ENCODE results near the gene ATP11A. TPM values are rescaled to one million over a fixed set of nuclear protein-coding genes. Genes with fewer than 3 reads are reported as not detected.
"Not testable (repeated sequence)": the region's sequence is repeated elsewhere in the genome, so short reads cannot be mapped to it uniquely, and the experiment has no call there.

ATP11A gene
- total RNA-seq, 1 donor from 2014 or later = 37.0 TPM

GRCh38 chr13:112838038-112838841 is 148.4 kb downstream of the ATP11A start:
- DNase-seq (ENCODE audit: low spot score) = no peak

DNA sequence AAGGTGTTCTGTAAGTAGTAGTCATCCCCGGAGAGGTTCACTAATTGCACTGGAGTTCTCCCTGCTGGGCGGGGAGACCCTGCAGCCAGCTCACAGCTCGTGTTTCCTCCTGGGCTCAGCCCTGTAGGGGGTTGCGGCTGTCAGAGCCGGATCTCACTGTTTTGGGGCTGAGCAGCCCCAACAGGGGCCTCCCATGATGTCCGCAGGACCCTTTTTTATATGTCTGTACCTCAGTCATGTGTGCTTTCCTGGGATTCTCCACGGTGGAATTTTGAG is 148.9 kb downstream of the ATP11A start:
- DNase-seq (ENCODE audit: low spot score) = no peak

DNA sequence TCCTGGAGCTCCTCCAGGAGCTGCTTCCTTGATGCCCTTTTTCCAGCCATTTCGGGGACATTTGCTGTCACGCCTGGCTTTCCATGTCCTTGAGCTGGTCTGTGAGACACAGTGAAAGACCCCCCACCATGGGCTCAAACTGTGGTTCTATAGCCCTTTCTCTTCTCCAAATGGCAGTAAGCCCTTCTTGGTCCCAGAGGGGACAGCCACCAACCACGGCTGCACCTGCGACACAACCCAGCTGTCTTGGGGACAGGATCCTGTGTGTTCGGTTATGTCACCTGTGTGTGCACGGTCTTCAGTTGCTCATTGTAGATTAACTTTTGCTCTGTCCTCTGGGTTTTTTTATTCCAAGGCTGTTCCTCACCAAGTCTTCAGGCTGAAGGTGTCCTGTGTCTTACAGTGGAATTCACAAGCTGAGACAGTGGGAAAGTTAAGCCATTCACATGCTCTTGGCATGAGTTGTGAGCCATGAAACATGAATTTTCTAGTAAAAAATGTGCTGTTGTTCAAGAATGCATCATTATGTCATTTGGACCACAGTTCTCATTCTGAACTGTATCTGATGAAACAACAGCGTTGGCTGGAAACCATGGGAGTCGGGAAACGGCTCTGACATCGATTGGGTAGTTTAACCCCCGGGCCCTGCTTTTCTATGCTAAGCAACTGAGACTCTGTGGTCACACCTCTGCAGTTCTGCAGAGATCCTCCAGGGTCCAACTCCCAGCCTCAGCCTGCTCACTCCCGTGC is 149.7 kb downstream of the ATP11A start:
- DNase-seq (ENCODE audit: low spot score) = no peak

- no peak for DNase-seq (ENCODE audit: low spot score)
These were observed 150.8 kb downstream of the ATP11A start for GRCh38 chr13:112840472-112841302.

DNA sequence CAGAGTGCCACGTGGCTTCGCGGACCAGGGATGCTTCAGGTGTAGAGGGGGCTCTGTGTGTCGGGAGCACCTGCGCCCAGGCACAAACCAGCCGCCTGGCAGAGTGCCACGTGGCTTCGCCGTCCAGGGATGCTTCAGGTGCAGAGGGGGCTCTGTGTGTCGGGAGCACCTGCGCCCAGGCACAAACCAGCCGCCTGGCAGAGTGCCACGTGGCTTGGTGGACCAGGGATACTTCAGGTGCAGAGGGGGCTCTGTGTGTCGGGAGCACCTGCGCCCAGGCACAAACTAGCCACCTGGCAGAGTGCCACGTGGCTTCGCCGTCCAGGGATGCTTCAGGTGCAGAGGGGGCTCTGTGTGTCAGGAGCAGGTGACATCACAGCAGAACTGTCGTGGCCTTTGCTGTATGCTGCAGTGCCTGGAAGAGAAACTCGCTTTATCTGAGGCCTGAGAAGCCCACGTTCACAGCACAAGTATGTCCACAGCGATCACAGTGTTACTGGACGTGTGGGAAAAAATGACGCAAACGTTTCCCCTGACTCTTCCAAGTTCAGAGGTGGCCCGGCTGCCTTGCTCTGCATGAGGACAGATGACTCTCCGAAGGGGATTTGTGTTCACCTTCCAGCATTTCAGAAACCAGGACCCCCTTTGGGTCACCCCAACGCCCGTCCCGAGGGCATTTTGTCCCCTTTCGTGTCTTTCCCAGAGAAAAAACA is 151.6 kb downstream of the ATP11A start:
- DNase-seq (ENCODE audit: low spot score) = not testable (repeated sequence)

DNA sequence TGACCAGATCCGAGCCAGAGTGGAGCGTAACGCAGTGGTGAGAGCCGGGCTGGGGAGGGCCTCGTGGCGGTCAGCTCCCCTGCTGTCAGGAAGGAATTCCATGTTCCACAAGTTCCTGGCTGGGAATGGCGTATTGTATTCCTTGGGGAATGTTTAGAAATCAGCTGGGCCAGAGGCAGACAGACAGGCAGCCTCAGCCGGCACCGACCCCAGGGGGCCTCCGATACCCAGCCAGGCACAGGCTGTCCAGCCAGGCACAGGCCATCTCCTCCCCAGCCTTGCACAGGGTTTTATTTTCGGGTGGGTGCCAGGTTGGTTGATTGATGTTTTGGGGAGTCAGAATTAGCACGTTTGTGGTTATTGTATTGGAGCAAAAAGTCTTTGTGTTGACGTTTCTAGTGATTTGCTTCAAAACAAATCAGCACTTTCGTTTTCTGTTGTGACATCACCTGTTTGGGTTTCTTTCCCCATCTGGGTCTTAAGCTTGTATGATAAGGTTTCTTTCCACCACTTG is 152.6 kb downstream of the ATP11A start:
- no peak for DNase-seq (ENCODE audit: low spot score)

GRCh38 chr13:112842931-112843391 is 153.1 kb downstream of the ATP11A start:
- DNase-seq (ENCODE audit: low spot score) = no peak

GRCh38 chr13:112843392-112844111 is 153.7 kb downstream of the ATP11A start:
- DNase-seq (ENCODE audit: low spot score) = no peak

DNA sequence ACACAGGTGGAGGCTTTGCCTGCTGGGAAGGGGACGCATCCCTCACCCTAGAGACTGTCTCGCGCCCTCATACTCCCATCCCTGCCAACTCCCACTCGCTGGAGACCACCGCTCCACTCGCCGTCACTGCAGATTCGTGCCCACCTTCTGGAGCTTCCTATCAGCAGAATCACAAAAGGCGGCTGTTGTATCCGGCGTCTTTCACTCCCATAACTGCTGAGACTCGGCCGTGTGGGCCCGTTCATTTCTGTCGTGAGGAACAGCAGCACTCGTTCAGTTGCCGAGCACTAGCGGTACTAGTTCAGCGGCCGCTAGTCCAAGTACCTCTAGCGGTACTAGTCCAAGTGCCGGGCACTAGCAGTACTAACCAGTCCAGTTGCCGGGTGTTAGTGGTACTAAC is 154.6 kb downstream of the ATP11A start:
- DNase-seq (ENCODE audit: low spot score) = no peak

- no peak for DNase-seq (ENCODE audit: low spot score)
These were observed 155.0 kb downstream of the ATP11A start for GRCh38 chr13:112844879-112845278.

GRCh38 chr13:112845511-112846144 is 155.8 kb downstream of the ATP11A start:
- no peak for DNase-seq (ENCODE audit: low spot score)

GRCh38 chr13:112846411-112847115 is 156.7 kb downstream of the ATP11A start:
- no peak for DNase-seq (ENCODE audit: low spot score)

- no peak for DNase-seq (ENCODE audit: low spot score)
These were observed 159.7 kb downstream of the ATP11A start for GRCh38 chr13:112849500-112849899.

GRCh38 chr13:112850273-112850672 is 160.4 kb downstream of the ATP11A start:
- DNase-seq (ENCODE audit: low spot score) = no peak

GRCh38 chr13:112851107-112852038 is 161.5 kb downstream of the ATP11A start:
- no peak for DNase-seq (ENCODE audit: low spot score)

GRCh38 chr13:112852392-112852791 is 162.6 kb downstream of the ATP11A start:
- DNase-seq (ENCODE audit: low spot score) = no peak

- no peak for DNase-seq (ENCODE audit: low spot score)
These were observed 163.0 kb downstream of the ATP11A start for GRCh38 chr13:112852808-112853207.

DNA sequence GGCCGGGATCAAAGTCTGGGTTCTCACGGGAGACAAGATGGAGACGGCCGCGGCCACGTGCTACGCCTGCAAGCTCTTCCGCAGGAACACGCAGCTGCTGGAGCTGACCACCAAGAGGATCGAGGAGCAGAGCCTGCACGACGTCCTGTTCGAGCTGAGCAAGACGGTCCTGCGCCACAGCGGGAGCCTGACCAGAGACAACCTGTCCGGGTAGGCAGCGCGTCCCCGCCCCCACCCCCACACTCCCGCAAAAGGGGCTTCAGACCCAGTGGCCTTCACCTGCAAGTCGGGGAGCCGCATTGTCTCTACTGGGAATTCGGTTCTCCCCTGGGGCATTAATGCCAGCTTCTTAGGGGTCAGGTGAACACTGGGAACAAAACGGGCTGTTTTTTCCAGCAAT is 164.5 kb downstream of the ATP11A start:
- no peak for DNase-seq (ENCODE audit: low spot score)

GRCh38 chr13:112855859-112856258 is 166.0 kb downstream of the ATP11A start:
- no peak for DNase-seq (ENCODE audit: low spot score)

Measured in ureter (tissue), 1 donor.